GM12874 (cell line): ENCODE data around the gene BORCS8.

Experiments
- CTCF ChIP-seq: IDR thresholded peaks from 2 replicates; pipeline ENCODE4 v1.5.1; 2011; ENCODE audit warnings: low read depth, mild to moderate bottlenecking, control low read depth, low read length, moderate library complexity; ENCODE audit not compliant: insufficient read depth

Gene BORCS8

DNA sequence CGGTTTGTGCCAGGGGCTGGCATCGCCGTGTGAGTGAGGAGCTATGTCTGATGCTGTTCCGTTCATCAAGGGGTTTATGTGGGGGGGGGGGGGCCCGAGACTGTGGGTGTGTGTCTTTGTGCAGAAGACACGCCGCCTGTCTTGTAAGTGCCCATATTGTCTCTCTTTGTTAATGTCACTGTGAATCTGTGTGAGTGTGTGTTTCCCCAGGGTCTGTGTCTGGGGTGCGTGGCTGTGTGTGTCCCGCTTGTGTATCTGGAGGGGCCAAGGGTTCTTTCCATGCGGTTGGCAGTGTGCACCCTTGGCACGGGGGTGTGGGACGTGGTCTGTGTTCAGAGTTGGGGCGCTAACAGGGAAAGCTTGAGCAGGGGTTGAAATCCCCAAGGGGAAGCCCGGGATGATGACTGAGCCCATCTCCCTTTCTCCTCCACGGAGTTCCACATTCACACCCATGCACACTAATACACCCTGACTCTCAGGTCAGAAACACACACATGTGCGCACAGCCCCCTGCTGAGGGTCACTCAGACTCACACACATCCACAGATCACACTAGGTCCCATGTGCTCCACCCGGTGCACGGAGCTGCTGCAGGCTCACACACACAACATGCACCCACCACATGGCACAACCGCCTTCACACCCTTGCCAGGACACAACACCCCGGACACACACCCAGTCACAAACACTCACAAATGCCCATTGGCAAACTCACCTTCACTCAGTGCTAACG, 21.6 kb upstream of the BORCS8 start:
- TF ChIP-seq CTCF, result no peak

- no peak for TF ChIP-seq CTCF
Observed at GRCh38 chr19:19212916-19213315, 21.0 kb upstream of the BORCS8 start.

GRCh38 chr19:19211499-19212420, 19.8 kb upstream of the BORCS8 start, which contains the start of gene NCAN:
TSS of gene NCAN (plus strand) at chr19:19211958. CDS start at chr19:19216954, 4,996 bp downstream.
- TF ChIP-seq CTCF, result no peak

- no peak for TF ChIP-seq CTCF
Observed at GRCh38 chr19:19209372-19209771, 17.4 kb upstream of the BORCS8 start.

DNA sequence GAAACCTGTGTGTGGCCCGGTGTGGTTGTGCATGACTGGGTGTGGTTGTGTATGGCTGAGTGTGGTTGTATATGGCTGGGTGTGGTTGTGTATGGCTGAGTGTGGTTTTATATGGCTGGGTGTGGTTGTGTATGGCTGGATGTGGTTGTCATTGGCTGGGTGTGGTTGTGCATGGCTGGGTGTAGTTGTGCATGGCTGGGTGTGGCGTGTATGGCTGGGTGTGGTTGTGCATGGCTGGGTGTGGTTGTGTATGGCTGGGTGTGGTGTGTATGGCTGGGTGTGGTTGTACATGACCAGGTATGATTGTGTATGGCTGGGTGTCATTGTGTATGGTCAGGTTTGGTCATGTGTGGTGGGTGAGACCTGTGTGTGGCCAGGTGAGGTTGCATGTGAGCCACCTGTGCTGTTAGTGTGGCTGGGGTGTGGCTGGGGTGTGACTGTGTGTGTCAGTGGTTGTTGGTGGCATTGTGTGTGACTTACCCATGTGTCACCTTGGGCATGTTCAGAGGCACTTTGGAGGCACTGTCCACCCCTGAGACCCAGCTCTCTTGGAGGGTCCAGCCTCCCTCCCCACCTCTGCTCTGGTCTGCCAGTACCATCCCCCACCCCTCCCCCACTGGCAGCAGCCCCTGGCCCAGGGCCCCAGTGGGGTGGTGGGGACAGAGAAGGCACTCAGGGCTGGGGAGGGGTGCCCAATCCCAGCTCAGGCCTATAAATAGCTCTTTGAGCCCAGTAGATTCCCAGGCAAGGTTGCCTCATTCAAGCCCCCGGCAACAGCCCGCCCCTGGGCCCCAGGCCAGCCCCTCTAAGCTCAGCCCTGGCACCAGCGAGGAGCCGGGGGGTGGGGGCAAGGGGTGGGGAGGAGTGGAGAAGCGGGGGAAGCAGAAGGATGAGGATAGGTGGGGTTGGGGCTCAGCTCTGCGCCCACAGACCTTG, 16.0 kb upstream of the BORCS8 start:
- TF ChIP-seq CTCF, result no peak

DNA sequence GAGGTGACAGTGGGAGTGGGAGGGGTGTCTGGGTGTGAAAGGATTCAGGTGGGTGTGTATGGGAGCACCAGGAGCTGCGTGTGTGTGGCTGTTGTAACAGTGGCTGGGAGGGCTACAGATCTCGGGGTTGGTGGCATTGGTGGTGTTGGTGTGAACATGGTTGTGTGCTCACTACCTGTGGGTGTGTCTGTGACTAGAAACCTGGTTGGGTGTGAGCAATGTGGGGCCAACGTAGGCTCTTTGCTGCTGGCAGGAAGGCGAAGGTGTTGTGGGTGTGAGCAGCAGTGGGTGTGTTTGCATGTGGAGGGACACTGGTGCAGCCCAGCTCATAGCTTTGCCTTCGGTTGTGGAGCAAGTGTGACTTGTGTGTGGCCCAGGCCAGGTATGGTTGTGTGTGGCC, 15.0 kb upstream of the BORCS8 start:
- no peak for TF ChIP-seq CTCF
